GM19099 (cell line): Measurements from ENCODE around the gene PHYKPL.

ENCODE experiments used
- POLR2A ChIP-seq: IDR thresholded peaks from 3 replicates; pipeline ENCODE4 v1.6.1; 2011; ENCODE audit warnings: low read depth; ENCODE audit not compliant: insufficient read length; ENCODE audit errors: extremely low read depth

Gene PHYKPL

GRCh38 chr5:178249191-178249989 lies 16.8 kb upstream of the PHYKPL start:
- no peak for TF ChIP-seq POLR2A

- TF ChIP-seq POLR2A, result no peak
Measured at GRCh38 chr5:178248750-178249149, 16.1 kb upstream of the PHYKPL start.

- no peak for TF ChIP-seq POLR2A
Measured at GRCh38 chr5:178247481-178248456, 15.2 kb upstream of the PHYKPL start.

- TF ChIP-seq POLR2A, result no peak
Measured at GRCh38 chr5:178246624-178247279, 14.2 kb upstream of the PHYKPL start.

- TF ChIP-seq POLR2A, result no peak
Measured at GRCh38 chr5:178245389-178245788, 12.8 kb upstream of the PHYKPL start.

GRCh38 chr5:178244576-178244975 lies 12.0 kb upstream of the PHYKPL start:
- TF ChIP-seq POLR2A, result no peak

- no peak for TF ChIP-seq POLR2A
Measured at GRCh38 chr5:178242416-178242815, 9.8 kb upstream of the PHYKPL start.

- TF ChIP-seq POLR2A, result no peak
Measured at GRCh38 chr5:178241688-178242231, 9.2 kb upstream of the PHYKPL start.

GRCh38 chr5:178241231-178241663 lies 8.6 kb upstream of the PHYKPL start:
- no peak for TF ChIP-seq POLR2A

GRCh38 chr5:178240766-178241165 lies 8.2 kb upstream of the PHYKPL start:
- no peak for TF ChIP-seq POLR2A

GRCh38 chr5:178240341-178240741 lies 7.7 kb upstream of the PHYKPL start:
- TF ChIP-seq POLR2A, result no peak

GRCh38 chr5:178239626-178240301 lies 7.2 kb upstream of the PHYKPL start:
- peak; percentile 35 for TF ChIP-seq POLR2A

- no peak for TF ChIP-seq POLR2A
Measured at GRCh38 chr5:178238711-178239592, 6.3 kb upstream of the PHYKPL start.
